GM03348 (cell line): ENCODE results near the gene USP24.

Experiments used
- DNase-seq: peaks from one replicate; pipeline ENCODE4 v3.0.0; 2012; ENCODE audit warnings: low spot score

The USP24 gene

DNA sequence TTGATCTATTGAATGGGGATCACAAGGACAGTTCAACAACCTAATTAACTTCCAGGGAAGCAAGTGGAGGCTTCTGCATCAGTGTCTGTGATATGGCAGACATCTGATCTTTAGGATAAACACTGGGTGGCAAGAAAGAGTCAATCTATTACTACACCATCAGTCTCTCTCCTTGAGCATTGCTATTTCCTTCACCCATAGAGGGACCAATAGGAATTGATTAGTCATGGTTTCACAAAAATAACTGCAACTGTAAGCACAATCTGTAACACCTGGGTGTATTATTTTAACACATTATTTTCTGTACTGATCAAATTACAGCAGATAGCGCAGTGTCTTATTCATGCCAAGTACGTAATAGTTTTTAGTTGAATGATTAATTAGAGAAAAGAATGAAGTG is 50.3 kb downstream of the USP24 start:
- DNase-seq, result no peak

GRCh38 chr1:55159571-55159970 is 55.6 kb downstream of the USP24 start:
- no peak for DNase-seq

DNA sequence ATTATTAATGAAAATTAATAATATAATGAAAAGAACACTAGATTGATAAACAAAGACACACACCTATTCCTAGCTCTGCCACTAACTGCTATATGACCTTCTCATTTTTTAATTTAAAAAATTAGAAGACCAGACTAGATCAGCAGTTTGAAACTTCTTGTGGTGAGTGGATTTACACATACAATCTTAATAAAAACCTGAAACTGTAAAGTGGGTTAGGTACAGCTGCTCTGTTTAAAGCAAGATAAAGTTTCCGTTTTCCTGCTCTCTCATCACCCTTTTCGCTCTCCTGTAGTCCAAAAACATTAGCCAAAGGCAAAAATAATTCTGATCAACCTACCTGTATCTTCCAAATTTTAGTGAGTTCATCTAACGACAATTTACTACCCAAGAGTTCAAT is 58.6 kb downstream of the USP24 start:
- no peak for DNase-seq

- peak; percentile 15 for DNase-seq
Observed at GRCh38 chr1:55156093-55156492, 59.1 kb downstream of the USP24 start.

DNA sequence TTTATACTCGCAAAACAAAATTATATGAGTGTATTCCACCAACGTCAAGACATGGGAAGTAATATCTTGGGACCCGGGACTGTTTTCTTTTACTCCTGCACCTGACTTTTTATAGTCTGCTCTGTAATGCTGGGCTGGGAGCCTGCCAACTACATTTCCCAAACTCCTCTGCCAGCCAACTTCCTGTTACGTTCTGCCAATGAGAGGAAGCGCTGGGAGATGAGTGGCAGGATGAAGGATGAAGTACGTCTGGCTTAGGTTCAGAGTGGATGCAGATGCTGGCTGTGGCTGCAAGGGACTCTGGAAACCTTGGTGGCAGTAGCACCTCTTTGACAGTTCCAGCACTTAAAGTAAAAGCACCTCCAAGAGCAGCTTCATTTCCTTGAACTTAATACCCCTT is 59.6 kb downstream of the USP24 start:
- no peak for DNase-seq

DNA sequence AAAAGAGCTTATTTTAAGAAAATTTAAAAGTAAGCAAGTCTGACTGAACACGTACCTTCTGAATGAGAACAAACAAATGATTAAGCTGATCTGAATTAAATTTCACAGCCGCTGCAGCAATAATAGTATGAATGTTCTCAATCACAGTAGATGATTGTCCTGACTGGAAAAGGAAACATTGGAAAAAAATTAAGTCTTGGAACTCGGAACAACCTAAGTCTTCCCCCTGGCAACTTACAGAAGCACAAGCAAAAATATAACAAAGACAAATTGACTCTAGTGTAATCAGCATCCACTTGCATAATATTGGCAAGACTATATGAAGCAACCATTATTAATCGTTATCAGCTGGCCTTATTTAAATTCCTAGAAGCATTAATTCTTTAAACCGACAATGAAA is 60.5 kb downstream of the USP24 start:
- DNase-seq, result no peak

DNA sequence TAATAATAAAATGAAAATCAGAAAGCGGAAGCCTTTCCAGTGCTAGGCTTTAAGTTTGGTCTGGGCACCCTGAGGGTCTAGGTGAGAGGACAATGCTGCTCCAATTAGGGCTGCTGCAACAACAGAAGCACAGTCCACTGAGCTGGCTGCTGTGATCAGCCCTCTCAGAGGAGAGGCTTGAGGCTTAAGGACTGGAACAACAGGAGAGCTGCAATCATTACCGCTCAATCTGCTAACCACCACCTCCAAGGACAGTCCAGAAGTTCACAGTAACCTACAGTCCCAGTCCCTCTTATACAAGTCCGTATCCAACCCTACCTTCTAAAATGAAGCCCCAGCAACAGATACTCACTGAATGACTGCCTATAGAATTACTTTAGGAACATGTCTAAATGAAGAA is 62.1 kb downstream of the USP24 start:
- DNase-seq, result no peak

DNA sequence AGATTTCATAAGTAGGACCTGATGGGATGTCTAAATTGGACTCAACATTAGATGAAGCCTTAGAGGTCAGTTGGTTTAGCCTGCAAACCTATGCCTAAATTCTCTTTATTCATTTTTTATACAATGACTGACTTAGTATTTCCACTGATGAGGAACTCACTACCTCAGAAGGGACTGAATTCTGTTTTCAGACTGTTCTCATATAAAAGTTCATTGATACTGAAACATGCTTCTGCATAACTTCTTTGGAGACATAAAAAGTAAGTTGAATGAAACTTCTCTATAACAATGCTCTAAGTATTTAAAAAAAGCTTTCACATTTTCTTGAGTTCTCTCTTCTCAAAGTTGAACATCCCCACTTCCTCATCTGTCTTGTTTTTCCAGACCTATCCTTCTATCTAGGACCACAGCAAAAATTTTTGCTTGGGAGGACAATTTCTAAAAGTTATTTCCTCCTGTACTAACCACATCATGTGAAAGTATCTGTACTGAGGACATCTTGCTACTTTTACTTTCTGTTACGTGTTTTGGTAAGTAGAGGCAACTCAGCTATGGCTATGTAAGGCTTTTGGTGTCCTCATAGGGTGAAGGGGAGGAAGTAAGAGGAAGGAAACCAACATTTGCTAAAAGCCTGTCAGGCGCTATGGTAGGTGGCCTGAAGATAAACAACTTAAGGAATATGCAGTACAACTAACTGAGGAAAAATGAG is 64.1 kb downstream of the USP24 start:
- no peak for DNase-seq

GRCh38 chr1:55148676-55149075 is 66.5 kb downstream of the USP24 start:
- no peak for DNase-seq

- no peak for DNase-seq
Observed at GRCh38 chr1:55147524-55147923, 67.6 kb downstream of the USP24 start.

DNA sequence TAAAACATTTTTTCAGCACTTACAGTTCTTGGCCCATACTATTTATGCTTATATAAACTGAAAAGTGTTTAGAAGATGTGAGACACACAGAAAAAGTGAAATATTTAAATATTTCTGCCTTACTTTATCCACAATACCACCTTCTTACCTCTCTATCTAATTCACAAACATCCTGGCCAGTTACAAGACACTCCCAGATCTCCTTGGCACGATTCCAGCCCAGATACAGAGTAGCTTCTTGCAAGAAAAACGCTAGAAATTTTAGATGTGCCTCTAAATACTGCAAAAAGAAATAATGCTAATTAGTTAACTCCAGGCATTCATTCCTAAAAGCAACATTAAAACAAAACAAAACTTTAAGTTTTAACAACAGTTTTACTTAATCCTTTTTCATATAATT is 68.4 kb downstream of the USP24 start:
- no peak for DNase-seq

DNA sequence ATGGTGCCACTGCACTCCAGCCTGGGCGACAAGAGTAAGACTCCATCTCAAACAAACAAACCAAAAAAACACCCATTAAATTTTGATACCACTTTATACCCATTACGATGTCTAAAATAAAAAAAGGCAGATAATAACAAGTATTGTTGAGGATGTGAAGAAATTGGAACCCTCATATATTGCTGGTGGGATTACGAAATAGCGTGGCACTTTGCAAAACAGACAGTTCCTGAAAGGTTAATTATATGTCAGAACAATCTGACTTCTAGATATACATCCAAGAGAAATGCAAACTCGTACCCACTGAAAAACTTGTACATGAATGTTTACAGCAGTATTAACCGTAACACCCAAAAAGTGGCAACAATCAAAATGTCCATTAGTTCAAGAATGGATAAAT is 70.3 kb downstream of the USP24 start:
- DNase-seq, result no peak

- DNase-seq, result no peak
Observed at GRCh38 chr1:55143684-55144083, 71.5 kb downstream of the USP24 start.

DNA sequence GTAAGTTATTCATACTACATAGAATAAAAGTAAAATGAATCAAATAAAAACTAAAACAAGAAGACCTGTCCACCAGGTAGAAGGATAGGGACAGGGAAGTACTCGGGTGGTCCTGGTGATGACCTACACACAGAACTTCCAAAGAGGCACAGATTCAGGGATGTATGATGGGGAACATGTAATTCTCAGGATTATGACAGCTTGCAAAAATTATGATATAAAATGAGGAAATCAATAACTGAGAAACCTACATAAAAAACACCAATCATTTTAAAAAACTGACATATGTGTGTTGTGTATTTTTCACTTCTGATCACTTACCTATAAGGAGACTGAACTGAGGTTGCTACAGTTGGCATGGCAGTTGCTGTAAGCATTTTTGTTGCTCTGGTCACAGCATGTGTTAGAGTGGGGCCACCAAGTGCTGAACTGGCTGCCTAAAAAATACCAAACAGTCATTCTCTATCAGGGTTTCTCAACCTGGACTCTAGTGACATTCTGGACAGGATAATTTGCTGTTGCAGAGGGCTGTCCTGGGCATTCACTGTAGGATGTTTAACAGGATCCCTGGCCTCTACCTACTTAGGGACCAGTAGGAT is 73.8 kb downstream of the USP24 start:
- no peak for DNase-seq

- DNase-seq, result peak; percentile 85
Observed at GRCh38 chr1:55140546-55140983, 74.6 kb downstream of the USP24 start.

- no peak for DNase-seq
Observed at GRCh38 chr1:55140137-55140536, 75.0 kb downstream of the USP24 start.

GRCh38 chr1:55138823-55139222 is 76.3 kb downstream of the USP24 start:
- DNase-seq, result no peak

- DNase-seq, result no peak
Observed at GRCh38 chr1:55134152-55134808, 80.9 kb downstream of the USP24 start.

- no peak for DNase-seq
Observed at GRCh38 chr1:55131801-55132200, 83.4 kb downstream of the USP24 start.

- DNase-seq, result no peak
Observed at GRCh38 chr1:55131218-55131617, 83.9 kb downstream of the USP24 start.

DNA sequence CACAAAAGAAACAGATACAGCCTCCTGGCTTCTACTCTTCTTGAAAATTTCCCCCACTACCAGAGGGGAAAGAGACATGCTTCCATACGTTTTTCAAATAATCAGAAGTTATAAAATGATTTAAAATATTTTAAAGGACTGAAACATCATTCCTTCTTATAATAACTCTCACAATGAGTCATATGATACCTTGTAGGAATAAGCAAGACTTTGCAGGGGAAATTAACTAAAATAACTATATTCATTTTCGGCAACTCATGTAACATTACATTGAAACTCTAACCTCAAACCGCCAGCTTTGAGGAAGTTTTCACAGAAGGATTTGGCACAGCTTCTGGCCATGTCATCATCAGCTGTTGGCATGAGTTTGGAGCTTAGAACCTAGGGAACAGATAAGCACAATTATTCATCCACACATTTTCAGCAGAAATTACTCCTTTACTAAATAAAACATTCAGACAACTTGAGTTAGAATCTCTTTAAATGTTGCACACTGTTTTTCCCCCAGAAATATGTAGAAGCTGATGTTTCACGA is 85.9 kb downstream of the USP24 start:
- DNase-seq, result no peak

DNA sequence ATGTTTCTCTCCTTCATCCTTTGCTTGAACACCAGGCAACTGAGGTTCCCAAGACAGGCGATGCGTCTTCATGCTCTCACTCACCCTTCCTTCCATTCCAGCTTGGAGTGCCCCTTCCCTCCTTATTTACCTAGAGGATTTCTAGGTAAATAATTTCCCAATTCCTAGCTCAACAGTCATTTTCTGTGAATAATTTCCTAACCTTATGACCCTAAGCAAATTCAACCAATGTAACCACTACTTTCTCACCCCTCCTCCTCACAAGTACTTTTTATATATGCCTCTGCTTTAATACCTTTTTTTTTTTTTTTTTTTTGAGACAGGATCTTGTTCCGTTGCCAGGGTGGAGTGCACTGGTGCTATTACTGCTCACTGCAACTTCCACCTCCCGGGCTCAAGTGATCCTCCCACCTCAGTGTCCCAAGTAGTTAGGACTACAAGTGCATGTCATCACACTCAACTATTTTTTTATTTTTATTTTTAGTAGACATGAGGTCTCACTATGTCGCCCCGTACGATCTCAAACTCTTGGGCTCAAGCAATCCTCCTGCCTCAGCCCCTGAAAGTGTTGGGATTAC is 86.7 kb downstream of the USP24 start:
- no peak for DNase-seq

DNA sequence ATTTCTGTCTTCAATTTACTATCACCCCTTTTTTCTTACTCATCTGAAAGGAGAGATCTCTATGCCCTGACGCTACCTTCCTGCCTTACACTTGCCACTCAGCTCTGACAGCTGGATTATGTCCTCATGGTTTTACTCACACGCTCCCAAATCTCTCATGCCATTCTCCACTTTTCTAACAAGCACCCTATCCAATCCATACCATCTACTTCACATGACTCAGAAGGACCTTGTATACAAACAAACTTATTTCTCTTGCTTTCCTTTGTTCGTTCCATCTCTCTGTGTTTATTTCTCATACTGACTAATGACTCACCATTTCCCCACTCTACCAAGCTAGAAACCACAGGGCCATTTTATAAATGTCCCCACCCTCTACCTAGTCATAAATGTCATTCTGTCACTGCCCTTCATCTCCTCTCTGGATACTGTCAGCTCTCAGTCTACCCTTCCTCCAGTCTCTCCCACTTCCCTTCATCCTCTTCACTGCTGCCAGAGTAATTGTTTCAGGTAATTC is 87.3 kb downstream of the USP24 start:
- DNase-seq, result no peak
